T-helper 9 cell (primary cell): ENCODE data around the gene VASH1.

Experiments
- DNase-seq: peaks from one replicate; pipeline ENCODE4 v3.0.0-alpha.2; 2020

The VASH1 gene

GRCh38 chr14:76742966-76743365, 18.3 kb upstream of the VASH1 start:
- no peak for DNase-seq

GRCh38 chr14:76752744-76753143, 8.5 kb upstream of the VASH1 start:
- DNase-seq = no peak

GRCh38 chr14:76753541-76754198, 7.6 kb upstream of the VASH1 start:
- no peak for DNase-seq

GRCh38 chr14:76754586-76754985, 6.7 kb upstream of the VASH1 start:
- no peak for DNase-seq

- DNase-seq = no peak
These were observed 5.5 kb upstream of the VASH1 start for GRCh38 chr14:76755610-76756370.

GRCh38 chr14:76756371-76756750, 4.9 kb upstream of the VASH1 start:
- no peak for DNase-seq

- no peak for DNase-seq
These were observed 1.7 kb upstream of the VASH1 start for GRCh38 chr14:76759589-76759988.

GRCh38 chr14:76760331-76761135, 735 bp upstream of the VASH1 start:
- DNase-seq = no peak

GRCh38 chr14:76761960-76762410, 717 bp downstream of the VASH1 start:
- no peak for DNase-seq

- DNase-seq = no peak
These were observed 1.3 kb downstream of the VASH1 start for GRCh38 chr14:76762411-76763095.

GRCh38 chr14:76763096-76764041, 2.1 kb downstream of the VASH1 start:
- DNase-seq = no peak

GRCh38 chr14:76765461-76765931, 4.2 kb downstream of the VASH1 start:
- no peak for DNase-seq

GRCh38 chr14:76767681-76768656, 6.7 kb downstream of the VASH1 start:
- DNase-seq = peak; percentile 76

GRCh38 chr14:76768671-76769500, 7.6 kb downstream of the VASH1 start:
- no peak for DNase-seq

GRCh38 chr14:76769636-76770292, 8.5 kb downstream of the VASH1 start:
- DNase-seq = no peak

- DNase-seq = no peak
These were observed 9.5 kb downstream of the VASH1 start for GRCh38 chr14:76770521-76771436.

- no peak for DNase-seq
These were observed 10.2 kb downstream of the VASH1 start for GRCh38 chr14:76771437-76771980.
